AG04450 (cell line): ENCODE results near the gene DCUN1D1. TPM values are rescaled to one million over a fixed set of nuclear protein-coding genes. Genes with fewer than 3 reads are reported as not detected.

Experiments
- CTCF ChIA-PET: fragments of 300-600, 350-600 bp; formaldehyde crosslinking; extraction: SDS; loops from one replicate; lab custom pipeline; 2022; ENCODE audit warnings: antibody characterized with exemption, inconsistent platforms; lab: Charles Lee
- POLR2A ChIA-PET: fragments of 350-600 bp; formaldehyde crosslinking; extraction: SDS; loops from one replicate; lab custom pipeline; 2021; ENCODE audit warnings: antibody characterized with exemption, inconsistent platforms; lab: Yijun Ruan, JAX
- DNase-seq: peaks from one replicate; pipeline ENCODE4 v3.0.0-alpha.2; 2011; ENCODE audit warnings: low read depth, low spot score
- H3K27ac ChIP-seq: one replicate; pipeline ENCODE4 v1.5.1; 2012; ENCODE audit warnings: low read depth, low read length, control low read depth
- H3K27me3 ChIP-seq: one replicate; pipeline ENCODE4 v1.6.0; 2012; ENCODE audit warnings: low read length; ENCODE audit not compliant: control insufficient read depth, insufficient read depth
- H3K4me3 ChIP-seq: 2 replicates; pipeline ENCODE4 v1.5.1; 2011; ENCODE audit warnings: mild to moderate bottlenecking, low read depth, low read length, control low read depth
- H3K9me3 ChIP-seq: 2 replicates; pipeline ENCODE4 v1.5.1; 2012; ENCODE audit warnings: low read length; ENCODE audit not compliant: control insufficient read depth, insufficient read depth
- CTCF ChIP-seq: IDR thresholded peaks from 2 replicates; pipeline ENCODE4 v1.5.1; 2011; ENCODE audit warnings: low read depth, low read length, control low read depth, inconsistent platforms
- polyA plus RNA-seq: library from polyadenylated mRNA; depleted of rRNA; stranded (reverse); fragments of >200 nt; gene quantifications from 2 replicates; pipeline ENCODE4 v1.2.3, GENCODE V29; 2011

DCUN1D1 gene
- polyA plus RNA-seq, 1 experiment = 34.8 TPM

- no peak for TF ChIP-seq CTCF
- POLR2A ChIA-PET = no interaction called here
- no peaks in the 10 kb centered on the region for H3K27me3 ChIP-seq
- no peak for DNase-seq
- CTCF ChIA-PET = no interaction called here
- H3K4me3 ChIP-seq = no peak overlapping the region
- H3K9me3 ChIP-seq = no peaks in the 10 kb centered on the region
- no peak overlapping the region for H3K27ac ChIP-seq
Observed at GRCh38 chr3:182954553-182955235, 25.6 kb downstream of the DCUN1D1 start.

DNA sequence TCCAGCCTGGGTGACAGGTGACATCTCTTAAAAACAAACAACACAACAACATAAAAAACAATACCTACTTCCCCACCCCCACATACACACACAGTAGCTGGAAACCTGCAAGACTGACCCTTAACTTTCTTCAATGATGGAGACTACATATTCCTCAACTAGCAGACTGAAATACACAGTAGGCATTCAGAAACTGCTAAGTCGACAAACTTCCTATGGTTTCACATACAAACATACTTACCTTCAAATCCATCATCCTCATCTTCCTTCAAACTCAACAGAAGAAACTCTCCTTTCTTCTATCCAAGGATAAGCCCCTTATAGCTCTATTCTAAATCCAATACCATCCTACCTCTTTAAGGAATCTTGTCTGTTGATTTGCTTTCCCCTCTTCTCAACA lies 30.6 kb downstream of the DCUN1D1 start:
- H3K27me3 ChIP-seq = no peaks in the 10 kb centered on the region
- no peak for TF ChIP-seq CTCF
- H3K4me3 ChIP-seq = no peak overlapping the region
- H3K9me3 ChIP-seq = no peaks in the 10 kb centered on the region
- no peak for DNase-seq
- no peak overlapping the region for H3K27ac ChIP-seq
- ChIA-PET POLR2A (interaction anchor here (0.7 kb wide), 1 partner anchor 716 kb away, joined by 4 read pairs; no protein-coding TSS in a partner anchor), CTCF (no interaction called here)

- H3K27me3 ChIP-seq = no peaks in the 10 kb centered on the region
- ChIA-PET POLR2A (no interaction called here), CTCF (no interaction called here)
- no peak overlapping the region for H3K4me3 ChIP-seq
- no peaks in the 10 kb centered on the region for H3K9me3 ChIP-seq
- no peak for DNase-seq
- TF ChIP-seq CTCF = no peak
- H3K27ac ChIP-seq = no peak overlapping the region
Observed at GRCh38 chr3:182948305-182948704, 32.0 kb downstream of the DCUN1D1 start.

DNA sequence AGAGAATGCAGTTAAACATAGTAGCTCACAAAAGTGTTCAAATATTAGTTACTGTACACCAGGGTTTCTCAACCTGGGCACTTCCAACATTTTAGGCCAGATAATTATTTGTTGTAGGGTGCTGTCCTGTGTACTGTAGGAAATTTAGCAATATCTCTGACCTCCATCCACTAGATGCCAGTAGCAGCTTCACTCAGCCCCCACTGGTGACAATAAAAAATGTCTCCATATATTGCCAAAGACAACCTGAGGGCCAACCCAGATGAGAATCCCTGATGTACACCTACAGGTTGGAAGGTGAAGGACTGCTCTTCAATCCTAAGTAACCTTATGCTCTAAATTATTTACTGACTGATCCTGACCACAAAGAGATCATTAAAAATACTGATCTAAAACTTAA lies 32.5 kb downstream of the DCUN1D1 start:
- H3K9me3 ChIP-seq = no peaks in the 10 kb centered on the region
- H3K4me3 ChIP-seq = no peak overlapping the region
- ChIA-PET CTCF (no interaction called here), POLR2A (no interaction called here)
- DNase-seq = no peak
- H3K27me3 ChIP-seq = no peaks in the 10 kb centered on the region
- H3K27ac ChIP-seq = no peak overlapping the region
- TF ChIP-seq CTCF = no peak

- POLR2A ChIA-PET = no interaction called here
- Histone ChIP-seq H3K4me3 (no peak overlapping the region), H3K27me3 (no peaks in the 10 kb centered on the region), H3K9me3 (no peaks in the 10 kb centered on the region), H3K27ac (no peak overlapping the region)
- no peak for TF ChIP-seq CTCF
- DNase-seq = no peak
- CTCF ChIA-PET = no interaction called here
Observed at GRCh38 chr3:182941719-182942118, 38.6 kb downstream of the DCUN1D1 start.
